BJ (cell line): ENCODE results near the gene SPN. TPM values are rescaled to one million over a fixed set of nuclear protein-coding genes. Genes with fewer than 3 reads are reported as not detected.

ENCODE experiments used
- CTCF ChIA-PET: fragments of 350-600 bp; formaldehyde crosslinking; extraction: SDS; loops from one replicate; lab custom pipeline; 2021; ENCODE audit warnings: antibody characterized with exemption, inconsistent platforms; lab: Yijun Ruan, JAX
- POLR2A ChIA-PET: fragments of 300-600 bp; sonication (Branson Sonifier 250); formaldehyde crosslinking; extraction: SDS; loops from one replicate; lab custom pipeline; 2021; ENCODE audit warnings: antibody characterized with exemption; lab: Charles Lee
- DNase-seq: peaks from one replicate; pipeline ENCODE4 v3.0.0-alpha.2; 2011; ENCODE audit warnings: low read depth
- H3K27me3 ChIP-seq: 2 replicates; pipeline ENCODE4 v1.6.0; 2011; ENCODE audit warnings: low read length; ENCODE audit not compliant: control insufficient read depth, insufficient read depth
- H3K36me3 ChIP-seq: 2 replicates; pipeline ENCODE4 v1.5.1; 2011; ENCODE audit warnings: low read length; ENCODE audit not compliant: control insufficient read depth, insufficient read depth
- H3K4me3 ChIP-seq: 2 replicates; pipeline ENCODE4 v1.5.1; 2011; ENCODE audit warnings: low read depth, mild to moderate bottlenecking, control low read depth, low read length
- polyA plus RNA-seq: library from polyadenylated mRNA; depleted of rRNA; stranded (reverse); fragments of >200 nt; gene quantifications from 2 replicates; pipeline ENCODE4 v1.2.3, GENCODE V29; 2011
- TF ChIP-seq, protein P1 (sequence below): IDR thresholded peaks from 2 replicates; pipeline ENCODE4 v1.5.1; 2011; ENCODE audit warnings: low read depth, mild to moderate bottlenecking, control low read depth, inconsistent platforms, low read length, moderate library complexity; ENCODE audit not compliant: insufficient read depth

Gene SPN
- polyA plus RNA-seq, 1 experiment: not detected

DNA sequence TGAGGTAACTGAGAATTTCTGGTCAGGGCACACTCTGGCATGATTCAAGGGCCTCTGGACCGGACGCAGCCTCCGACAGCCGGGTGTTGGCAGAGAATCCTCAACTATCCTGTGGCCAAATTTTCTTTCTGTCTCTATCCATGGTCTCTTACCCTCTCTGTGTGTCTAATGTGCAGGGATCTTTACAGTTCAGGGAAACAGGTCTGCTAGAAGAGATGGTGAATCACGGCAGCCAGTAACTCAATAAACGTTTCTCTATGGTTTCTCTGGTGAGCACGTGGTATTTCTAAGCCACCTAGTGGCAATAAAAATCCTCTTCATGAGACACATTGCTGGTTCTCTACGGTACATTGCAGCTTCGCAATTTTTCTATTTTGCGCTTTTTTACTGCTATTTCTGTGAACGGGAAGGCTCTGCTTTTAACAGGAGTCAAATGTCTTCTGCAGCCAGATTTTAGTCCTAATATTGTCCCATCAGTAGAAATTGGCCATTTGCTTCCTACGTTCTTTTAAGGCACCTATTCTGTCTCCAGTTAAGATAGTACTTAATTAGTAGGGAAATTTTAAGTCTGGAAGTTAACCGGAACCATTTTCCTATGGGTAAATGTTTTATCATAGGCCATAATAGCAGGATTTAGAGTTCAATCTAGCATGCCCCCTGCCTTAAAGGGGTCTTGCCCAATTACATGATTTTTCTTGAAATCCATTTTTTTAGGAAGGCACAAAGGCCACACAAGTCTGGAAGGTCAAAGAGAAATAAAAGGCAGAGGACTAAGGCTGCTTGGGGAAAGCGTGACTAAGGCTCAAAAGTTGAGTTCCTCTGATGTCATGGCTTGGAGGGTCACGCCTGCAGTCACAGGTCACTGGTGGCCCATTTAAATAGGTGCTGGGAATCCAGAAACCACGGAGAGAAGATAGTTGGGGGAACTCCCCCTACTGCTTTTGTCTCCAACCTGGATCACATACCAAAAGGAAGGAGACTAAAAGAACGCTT, 47.5 kb downstream of the SPN start:
- TF ChIP-seq, protein P1, sequence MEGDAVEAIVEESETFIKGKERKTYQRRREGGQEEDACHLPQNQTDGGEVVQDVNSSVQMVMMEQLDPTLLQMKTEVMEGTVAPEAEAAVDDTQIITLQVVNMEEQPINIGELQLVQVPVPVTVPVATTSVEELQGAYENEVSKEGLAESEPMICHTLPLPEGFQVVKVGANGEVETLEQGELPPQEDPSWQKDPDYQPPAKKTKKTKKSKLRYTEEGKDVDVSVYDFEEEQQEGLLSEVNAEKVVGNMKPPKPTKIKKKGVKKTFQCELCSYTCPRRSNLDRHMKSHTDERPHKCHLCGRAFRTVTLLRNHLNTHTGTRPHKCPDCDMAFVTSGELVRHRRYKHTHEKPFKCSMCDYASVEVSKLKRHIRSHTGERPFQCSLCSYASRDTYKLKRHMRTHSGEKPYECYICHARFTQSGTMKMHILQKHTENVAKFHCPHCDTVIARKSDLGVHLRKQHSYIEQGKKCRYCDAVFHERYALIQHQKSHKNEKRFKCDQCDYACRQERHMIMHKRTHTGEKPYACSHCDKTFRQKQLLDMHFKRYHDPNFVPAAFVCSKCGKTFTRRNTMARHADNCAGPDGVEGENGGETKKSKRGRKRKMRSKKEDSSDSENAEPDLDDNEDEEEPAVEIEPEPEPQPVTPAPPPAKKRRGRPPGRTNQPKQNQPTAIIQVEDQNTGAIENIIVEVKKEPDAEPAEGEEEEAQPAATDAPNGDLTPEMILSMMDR: peak; percentile 65
- ChIA-PET CTCF (interaction anchor here (0.6 to 1.9 kb wide), 4 partner anchors 9 to 80 kb away, joined by 3 to 9 read pairs (median 4); partner anchors contain the start of gene KIF22), POLR2A (no interaction called here)
- Histone ChIP-seq H3K4me3 (no peak overlapping the region), H3K36me3 (no peaks in the 10 kb centered on the region), H3K27me3 (peaks cover 2% of the 10 kb centered on the region; the same call in 1 of the 2 replicates)
- peak; percentile 17 for DNase-seq

DNA sequence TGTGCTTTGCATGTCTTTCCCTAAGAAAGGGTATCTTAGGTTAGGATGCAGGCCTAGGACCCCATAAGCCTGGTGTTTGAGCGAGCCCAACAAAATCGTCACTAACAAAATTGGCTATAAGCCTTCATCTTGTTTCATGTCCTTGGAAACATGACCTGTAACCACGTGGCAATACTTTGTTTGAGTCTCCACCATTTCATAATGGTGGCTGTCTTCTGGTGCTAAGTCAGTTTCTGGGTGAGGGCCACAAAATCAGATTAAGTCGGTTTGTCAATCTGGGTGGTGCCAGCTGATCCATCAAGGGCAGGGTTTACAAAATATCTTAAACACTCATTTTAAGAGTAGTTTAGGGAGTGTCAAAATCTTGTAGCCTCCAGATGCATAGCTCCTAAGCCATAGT, 49.8 kb downstream of the SPN start:
- POLR2A ChIA-PET: no interaction called here
- CTCF ChIA-PET: interaction anchor here (1.1 to 2.7 kb wide), 2 partner anchors 12 to 104 kb away, joined by 3 to 15 read pairs; no protein-coding TSS in a partner anchor
- no peak for DNase-seq
- Histone ChIP-seq H3K27me3 (peaks cover 2% of the 10 kb centered on the region), H3K36me3 (no peaks in the 10 kb centered on the region), H3K4me3 (no peak overlapping the region)
- TF ChIP-seq, protein P1: no peak

DNA sequence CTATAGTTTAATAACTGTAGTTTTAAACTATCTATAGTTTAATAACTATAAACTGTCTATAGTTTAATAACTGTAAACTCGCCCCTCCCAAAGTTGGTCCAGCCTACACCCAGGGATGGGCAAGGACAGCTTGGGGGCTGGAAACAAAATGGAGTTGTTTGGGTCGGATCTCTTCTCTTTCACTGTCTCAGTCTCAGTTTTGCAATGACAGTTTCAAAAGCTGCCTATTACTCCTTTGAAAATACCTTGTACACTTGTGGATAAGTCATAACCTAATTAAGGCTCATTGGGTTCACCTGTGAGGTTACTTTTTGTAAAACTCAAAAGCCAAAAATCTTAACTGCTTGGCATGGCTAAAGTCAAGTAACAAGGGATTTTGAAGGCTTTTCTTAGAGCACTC, 51.3 kb downstream of the SPN start:
- Histone ChIP-seq H3K4me3 (no peak overlapping the region), H3K36me3 (no peaks in the 10 kb centered on the region), H3K27me3 (peaks cover 2% of the 10 kb centered on the region)
- ChIA-PET CTCF (interaction anchor here (1.1 to 1.3 kb wide), 2 partner anchors 10 to 13 kb away, joined by 3 to 5 read pairs; no protein-coding TSS in a partner anchor), POLR2A (no interaction called here)
- no peak for DNase-seq
- TF ChIP-seq, protein P1: no peak

DNA sequence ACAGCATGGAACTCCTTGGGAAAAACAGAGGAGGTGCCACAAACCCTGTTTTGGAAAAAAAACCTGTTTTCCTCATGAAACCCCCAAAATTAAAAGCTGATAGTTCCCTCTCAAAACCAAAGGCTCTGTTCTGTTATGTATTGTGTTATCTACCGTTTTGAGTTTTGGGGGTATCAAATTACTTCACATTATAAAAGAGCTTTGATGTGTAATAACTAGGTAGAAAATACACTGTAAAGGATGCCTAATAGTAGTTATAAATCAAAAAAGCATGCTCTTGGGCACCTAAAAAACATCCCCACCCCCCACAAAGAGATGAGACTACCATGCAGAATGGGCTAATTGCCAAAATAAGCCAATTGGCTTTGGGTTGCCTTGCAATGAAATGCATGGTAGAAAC, 51.9 kb downstream of the SPN start:
- ChIA-PET CTCF (interaction anchor here (0.6 to 1.3 kb wide), 4 partner anchors 7 to 120 kb away, joined by 3 to 5 read pairs (median 3); no protein-coding TSS in a partner anchor), POLR2A (no interaction called here)

More for the DNA sequence above, 51.9 kb downstream of the SPN start:
- peaks cover 4% of the 10 kb centered on the region for H3K27me3 ChIP-seq
- DNase-seq: no peak
- H3K4me3 ChIP-seq: no peak overlapping the region
- no peaks in the 10 kb centered on the region for H3K36me3 ChIP-seq
- TF ChIP-seq, protein P1: no peak
